Esophagus muscularis mucosa (tissue), 3 donors: ENCODE data around the gene MLST8.

Source experiments
- POLR2A ChIP-seq: fragments of 450-650 bp; IDR thresholded peaks from one replicate; pipeline ENCODE4 v1.6.1; 2017; ENCODE audit warnings: antibody characterized with exemption, moderate library complexity, mild to moderate bottlenecking, low read depth
- POLR2AphosphoS5 ChIP-seq, 2 donors: sonication (generic); formaldehyde crosslinking; IDR thresholded peaks; one replicate each; pipeline ENCODE4 v1.6.1; 2017; ENCODE audit warnings: antibody characterized with exemption in 2 of 2
- TF ChIP-seq, protein P1 (sequence below), 3 experiments: fragments of 200-600 bp in 2 of 3; fragments of 450-650 bp in 1 of 3; sonication (generic) in 2 of 3; IDR thresholded peaks; one replicate each; pipeline ENCODE4 v1.5.1; 2017 to 2019; ENCODE audit warnings: antibody characterized with exemption in 3 of 3, mild to moderate bottlenecking in 2 of 3, moderate library complexity in 1 of 3

DNA sequence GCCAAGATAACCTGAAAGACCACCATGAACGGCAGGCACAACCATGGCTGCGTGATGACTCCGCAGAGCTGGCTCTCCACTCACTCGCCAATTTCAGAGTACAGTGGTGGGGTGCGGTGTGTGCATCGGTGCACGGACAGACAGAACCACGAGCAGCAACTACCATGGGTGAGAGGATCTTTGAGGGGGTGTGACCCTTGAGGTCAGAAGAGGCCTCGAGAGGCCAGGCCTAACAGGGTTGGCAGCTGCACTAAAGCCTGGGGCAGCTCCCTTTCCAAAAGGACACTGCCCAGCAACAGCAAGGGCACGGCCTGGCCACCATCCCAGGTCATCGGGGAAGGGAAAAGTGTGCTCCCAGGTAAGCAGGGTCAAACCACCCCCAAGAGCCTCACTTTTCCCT lies 48.0 kb downstream of the MLST8 start:
- TF ChIP-seq, protein P1, sequence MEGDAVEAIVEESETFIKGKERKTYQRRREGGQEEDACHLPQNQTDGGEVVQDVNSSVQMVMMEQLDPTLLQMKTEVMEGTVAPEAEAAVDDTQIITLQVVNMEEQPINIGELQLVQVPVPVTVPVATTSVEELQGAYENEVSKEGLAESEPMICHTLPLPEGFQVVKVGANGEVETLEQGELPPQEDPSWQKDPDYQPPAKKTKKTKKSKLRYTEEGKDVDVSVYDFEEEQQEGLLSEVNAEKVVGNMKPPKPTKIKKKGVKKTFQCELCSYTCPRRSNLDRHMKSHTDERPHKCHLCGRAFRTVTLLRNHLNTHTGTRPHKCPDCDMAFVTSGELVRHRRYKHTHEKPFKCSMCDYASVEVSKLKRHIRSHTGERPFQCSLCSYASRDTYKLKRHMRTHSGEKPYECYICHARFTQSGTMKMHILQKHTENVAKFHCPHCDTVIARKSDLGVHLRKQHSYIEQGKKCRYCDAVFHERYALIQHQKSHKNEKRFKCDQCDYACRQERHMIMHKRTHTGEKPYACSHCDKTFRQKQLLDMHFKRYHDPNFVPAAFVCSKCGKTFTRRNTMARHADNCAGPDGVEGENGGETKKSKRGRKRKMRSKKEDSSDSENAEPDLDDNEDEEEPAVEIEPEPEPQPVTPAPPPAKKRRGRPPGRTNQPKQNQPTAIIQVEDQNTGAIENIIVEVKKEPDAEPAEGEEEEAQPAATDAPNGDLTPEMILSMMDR (IDR thresholded peaks at IDR 0.05), result no peak
- TF ChIP-seq POLR2A (no peak), POLR2AphosphoS5 (IDR thresholded peaks at IDR 0.05) (no peak)
